Measurements from ENCODE around the gene RAB13. TPM values are rescaled to one million over a fixed set of nuclear protein-coding genes. Genes with fewer than 3 reads are reported as not detected.

Gene RAB13
- total RNA-seq, 4 donors from 2014 or later, result 23.0 to 60.3 (median 32.0) TPM

DNA sequence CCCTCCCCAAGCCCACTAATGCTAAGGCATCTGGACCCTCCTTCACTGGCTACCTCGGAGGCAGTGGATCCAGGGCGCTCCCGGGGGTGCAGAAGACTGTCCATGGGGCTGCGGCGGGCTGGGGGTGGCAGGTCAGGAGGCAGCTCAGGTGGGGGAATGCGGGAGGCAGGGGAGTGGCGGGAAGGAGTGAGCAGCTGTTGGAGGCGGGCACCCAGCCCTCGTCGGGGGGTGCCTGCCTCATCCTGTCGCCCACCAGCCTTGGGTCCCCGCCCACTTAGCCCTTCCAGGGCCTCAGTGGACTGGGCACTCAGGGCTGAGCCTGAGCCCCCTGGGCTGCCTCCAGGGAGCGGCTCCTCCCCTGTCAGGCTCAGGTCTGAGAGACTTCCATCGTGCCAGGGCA lies 52.7 kb downstream of the RAB13 start:
- DNase-seq (ENCODE audit: low spot score in 2 of 2), result no peak
- TF ChIP-seq POLR2A (IDR thresholded peaks at IDR 0.05) (no peak), EP300 (IDR thresholded peaks at IDR 0.05) (no peak), CTCF (IDR thresholded peaks at IDR 0.05) (no peak)
- WGBS, 2 donors, result 90% methylated on average over 14 of the region's 14 CpGs

DNA sequence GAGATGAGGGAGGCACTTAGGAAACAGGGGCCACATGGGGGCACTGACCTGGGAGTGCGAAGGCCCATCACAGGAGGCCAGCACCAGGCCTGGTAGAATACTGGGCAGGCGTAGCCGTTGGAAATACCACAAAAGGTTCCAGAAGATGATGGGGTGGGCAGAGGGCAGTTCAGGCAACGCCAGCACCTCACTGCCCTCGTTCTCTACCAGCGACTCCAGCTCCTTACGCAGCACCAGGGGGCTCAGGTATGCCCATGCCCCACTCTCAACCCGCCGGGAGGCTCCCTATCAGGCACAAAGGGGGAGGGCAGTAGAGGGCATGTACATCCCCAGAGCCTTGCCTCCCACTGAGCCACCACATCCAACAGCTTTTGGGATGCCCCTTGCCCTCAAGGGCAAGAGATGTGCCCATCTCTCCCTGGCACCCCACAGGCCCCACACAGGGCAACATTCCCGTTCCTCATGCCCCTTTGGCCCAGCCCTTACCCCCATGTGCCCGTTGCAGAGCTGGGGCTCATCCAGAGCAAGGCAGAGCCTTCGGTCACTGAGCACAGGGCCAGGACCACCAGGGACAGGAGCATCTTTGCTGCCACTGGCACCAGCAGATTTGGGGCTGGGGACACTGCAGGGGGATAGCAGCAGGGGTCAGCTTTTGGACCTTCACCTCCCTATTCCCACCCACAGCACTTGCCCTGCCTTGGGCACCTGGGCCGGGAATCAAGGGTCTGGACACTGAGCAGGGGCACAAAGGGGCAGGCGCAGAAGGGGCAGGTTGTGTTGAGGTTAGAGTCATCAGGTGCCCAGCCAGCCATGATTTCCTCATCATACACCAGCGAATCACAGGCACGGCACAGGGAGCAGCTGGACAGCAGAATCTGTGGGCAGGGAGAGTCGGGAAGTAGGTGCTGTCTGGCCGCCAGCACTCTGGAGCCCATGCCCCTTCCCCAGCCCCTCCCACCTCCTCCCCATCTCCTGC lies 53.7 kb downstream of the RAB13 start:
- Histone ChIP-seq H3K36me3 (peaks cover 10 to 80% (median 39%) of the 10 kb centered on the region in 3 donors), H3K4me3 (no peak overlapping the region), H3K4me1 (peaks cover 0 to 23% (median 4%) of the 10 kb centered on the region in 4 donors), H3K27me3 (no peaks in the 10 kb centered on the region), H3K9me3 (no peaks in the 10 kb centered on the region), H3K27ac (no peak overlapping the region)
- no peak for DNase-seq (ENCODE audit: low spot score in 2 of 2)
- 92 to 93% methylated on average over 17 to 18 of the region's 18 CpGs for WGBS, 2 donors
- no peak for TF ChIP-seq POLR2A (IDR thresholded peaks at IDR 0.05)
- no peak for TF ChIP-seq CTCF (IDR thresholded peaks at IDR 0.05)
- TF ChIP-seq EP300 (IDR thresholded peaks at IDR 0.05), result no peak

More for the DNA sequence above, 52.7 kb downstream of the RAB13 start:
- no peak overlapping the region for H3K4me3 ChIP-seq
- peaks cover 0 to 14% (median 3%) of the 10 kb centered on the region in 4 donors for H3K4me1 ChIP-seq
- no peaks in the 10 kb centered on the region for H3K27me3 ChIP-seq
- H3K9me3 ChIP-seq, result no peaks in the 10 kb centered on the region
- H3K36me3 ChIP-seq, result peaks cover 10 to 90% (median 42%) of the 10 kb centered on the region in 3 donors
- H3K27ac ChIP-seq, result no peak overlapping the region

Small RNAs within 50 kb of the gene (small RNA-seq; reads per million reads assigned to genes)
- gene MIR6737, result not detected

Other genes with a start within 250 kb of the RAB13 start
- gene SLC27A3, start 210.9 kb downstream of the RAB13 start, total RNA-seq, result 10 to 100 TPM; 38.5 to 89.4 (median 59.2) TPM
- 10 to 100 TPM; 16.8 to 26.5 (median 24.6) TPM for gene GATAD2B, start 63.4 kb downstream of the RAB13 start, total RNA-seq
- gene DENND4B, start 39.6 kb downstream of the RAB13 start, total RNA-seq, result 10 to 100 TPM; 42.8 to 78.0 (median 56.7) TPM
- 10 to 100 TPM; 17.4 to 43.7 (median 23.4) TPM for gene CRTC2, start 27.7 kb downstream of the RAB13 start, total RNA-seq
- 100 to 1,000 TPM in 1 of 4 donors, 10 to 100 TPM in 3; 81.0 to 157 (median 92.4) TPM for gene SLC39A1, start 22.8 kb downstream of the RAB13 start, total RNA-seq
- 10 to 100 TPM; 10.2 to 17.5 (median 11.4) TPM for gene CREB3L4, start 18.4 kb downstream of the RAB13 start, total RNA-seq
- 100 to 1,000 TPM; 149 to 289 (median 241) TPM for gene JTB, start 8.7 kb downstream of the RAB13 start, total RNA-seq
- gene RPS27, start 4.4 kb upstream of the RAB13 start, total RNA-seq, result 1,000 to 10,000 TPM; 1,383 to 1,928 (median 1,729) TPM
- gene NUP210L, start 168.7 kb upstream of the RAB13 start, total RNA-seq, result under 1 TPM in 3 of 4 donors, not detected in 1; under 0.01 to 0.30 (median 0.21) TPM
- 100 to 1,000 TPM; 170 to 251 (median 222) TPM for gene TPM3, start 205.8 kb upstream of the RAB13 start, total RNA-seq
- not detected for gene CFAP141, start 220.0 kb upstream of the RAB13 start, total RNA-seq
- 10 to 100 TPM; 43.5 to 68.2 (median 55.7) TPM for gene UBAP2L, start 234.6 kb upstream of the RAB13 start, total RNA-seq